ENCODE results near the gene ZNF396. TPM values are rescaled to one million over a fixed set of nuclear protein-coding genes. Genes with fewer than 3 reads are reported as not detected.

ZNF396 gene
- total RNA-seq, 1 donor from 2014 or later: 0.23 TPM

- no peak for DNase-seq (ENCODE audit: extremely low read depth, low read depth, low spot score)
Measured at GRCh38 chr18:35343488-35343935, 33.6 kb downstream of the ZNF396 start.

- no peak for DNase-seq (ENCODE audit: extremely low read depth, low read depth, low spot score)
Measured at GRCh38 chr18:35337286-35337685, 39.9 kb downstream of the ZNF396 start.

GRCh38 chr18:35335866-35336265 is 41.3 kb downstream of the ZNF396 start:
- DNase-seq (ENCODE audit: extremely low read depth, low read depth, low spot score): no peak

DNA sequence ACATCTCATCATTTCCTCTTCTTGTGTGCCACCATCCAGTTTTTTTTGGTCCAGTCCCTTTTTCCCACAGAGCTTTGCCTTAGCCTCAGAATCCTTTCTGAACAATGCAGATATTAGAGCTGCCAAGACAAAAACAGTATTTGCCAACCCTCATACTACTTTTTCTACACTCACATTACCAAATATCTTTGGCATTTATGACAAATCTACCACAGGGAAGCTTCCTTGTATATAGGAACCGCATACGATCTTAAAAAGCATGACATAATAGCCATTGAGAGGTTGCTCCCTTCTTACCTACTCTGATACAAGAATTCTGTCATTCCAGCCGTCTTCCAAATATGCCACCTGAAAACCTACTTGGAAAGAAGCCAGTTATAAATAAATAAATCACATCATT is 42.3 kb downstream of the ZNF396 start:
- DNase-seq (ENCODE audit: extremely low read depth, low read depth, low spot score): no peak

DNA sequence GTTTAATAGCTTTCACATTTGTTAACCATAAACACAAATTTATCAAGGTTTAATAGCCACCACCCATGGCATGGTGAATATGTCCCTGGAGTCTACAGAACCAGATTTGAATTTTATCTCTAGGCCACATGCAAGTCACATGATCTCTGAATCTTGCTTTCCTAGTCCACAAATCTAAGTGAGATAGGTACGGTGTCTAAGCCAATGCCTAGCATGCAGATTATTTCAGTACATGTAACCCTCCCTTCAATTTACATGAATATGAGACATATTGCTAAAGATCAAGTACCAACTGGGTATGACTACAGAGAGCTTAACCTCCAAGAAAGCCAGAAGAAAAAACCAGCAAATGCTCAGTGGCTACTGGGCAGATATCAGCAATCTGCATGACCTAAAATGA is 42.9 kb downstream of the ZNF396 start:
- no peak for DNase-seq (ENCODE audit: extremely low read depth, low read depth, low spot score)

- DNase-seq (ENCODE audit: extremely low read depth, low read depth, low spot score): peak; percentile 29
Measured at GRCh38 chr18:35331367-35332087, 45.6 kb downstream of the ZNF396 start.

DNA sequence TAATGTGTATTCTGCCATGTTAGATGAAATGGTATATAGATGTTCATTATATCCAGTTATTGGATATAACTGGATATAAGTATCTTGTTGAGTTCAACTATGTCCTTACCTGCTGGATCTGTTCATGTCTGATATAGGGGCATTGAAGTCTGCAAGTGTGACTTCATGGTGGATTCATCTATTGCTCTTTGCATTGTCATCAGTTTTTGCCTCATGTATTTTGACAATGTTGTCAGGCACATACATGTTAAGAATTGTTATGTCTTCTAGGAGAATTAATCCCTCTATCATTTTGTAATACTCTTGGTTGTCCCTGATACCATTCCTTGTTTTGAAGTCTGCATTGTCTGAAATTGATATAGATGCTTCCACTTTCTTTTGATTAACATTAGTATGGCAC is 48.3 kb downstream of the ZNF396 start:
- no peak for DNase-seq (ENCODE audit: extremely low read depth, low read depth, low spot score)

- DNase-seq (ENCODE audit: extremely low read depth, low read depth, low spot score): no peak
Measured at GRCh38 chr18:35326695-35327387, 50.3 kb downstream of the ZNF396 start.

- no peak for DNase-seq (ENCODE audit: extremely low read depth, low read depth, low spot score)
Measured at GRCh38 chr18:35324926-35325655, 52.0 kb downstream of the ZNF396 start.

DNA sequence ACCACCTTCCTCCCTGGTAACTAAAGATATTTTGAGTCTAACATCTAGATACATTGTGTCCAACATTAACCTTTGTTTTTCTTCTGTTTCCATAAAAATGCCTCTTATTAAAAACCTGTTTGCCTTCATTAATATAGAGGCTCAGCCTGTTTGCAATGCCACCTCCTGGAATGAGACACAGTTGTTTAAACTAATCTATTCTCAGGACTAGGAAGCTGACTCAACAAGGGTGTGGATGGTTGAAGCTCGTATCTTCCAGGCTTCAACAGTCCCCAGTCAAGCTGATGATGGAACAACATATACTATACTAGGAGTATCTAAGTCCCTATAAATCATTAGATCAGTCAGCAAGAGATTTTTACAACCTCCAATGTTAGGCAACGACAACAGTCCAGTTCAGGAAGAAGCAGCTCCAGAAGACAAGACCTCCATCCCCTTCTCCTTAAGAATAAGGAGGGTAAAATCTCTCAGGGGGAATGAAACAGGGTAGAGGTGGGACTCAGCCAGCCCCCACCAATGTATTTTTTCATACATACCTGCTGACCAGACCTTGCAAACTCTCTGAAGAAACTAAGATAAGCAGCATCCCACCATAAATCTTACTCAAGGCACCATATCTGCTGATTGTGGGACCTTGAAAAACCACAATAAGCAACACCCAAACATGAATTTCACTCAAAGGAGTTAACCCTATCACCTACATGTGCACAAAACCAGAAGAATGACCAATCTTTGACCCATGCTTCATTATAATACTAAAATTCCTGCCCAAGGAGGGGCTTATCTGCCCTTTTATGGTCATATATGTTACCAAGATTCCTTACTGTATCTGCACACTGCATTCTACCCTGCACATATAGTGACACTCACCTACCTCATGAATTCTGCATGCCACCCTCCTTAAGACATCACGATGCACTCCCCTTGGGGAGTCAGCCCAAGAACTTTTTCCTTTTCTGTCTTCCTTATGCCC is 54.4 kb downstream of the ZNF396 start:
- no peak for DNase-seq (ENCODE audit: extremely low read depth, low read depth, low spot score)

Other genes with a start within 250 kb of the ZNF396 start
- 2.9 and 7.0 TPM in 2 replicates for gene ZNF397, start 136.3 kb downstream of the ZNF396 start, total RNA-seq
- 12.3 and 20.3 TPM in 2 replicates for gene ZSCAN30, start 87.1 kb downstream of the ZNF396 start, total RNA-seq
- 22.4 and 25.4 TPM in 2 replicates for gene ZNF24, start 32.9 kb downstream of the ZNF396 start, total RNA-seq
- gene INO80C, start 120.6 kb upstream of the ZNF396 start, total RNA-seq: 12.8 and 30.8 TPM in 2 replicates
- gene GALNT1, start 204.4 kb upstream of the ZNF396 start, total RNA-seq: 183 and 267 TPM in 2 replicates